ENCODE results near the gene NR5A1.

DNA sequence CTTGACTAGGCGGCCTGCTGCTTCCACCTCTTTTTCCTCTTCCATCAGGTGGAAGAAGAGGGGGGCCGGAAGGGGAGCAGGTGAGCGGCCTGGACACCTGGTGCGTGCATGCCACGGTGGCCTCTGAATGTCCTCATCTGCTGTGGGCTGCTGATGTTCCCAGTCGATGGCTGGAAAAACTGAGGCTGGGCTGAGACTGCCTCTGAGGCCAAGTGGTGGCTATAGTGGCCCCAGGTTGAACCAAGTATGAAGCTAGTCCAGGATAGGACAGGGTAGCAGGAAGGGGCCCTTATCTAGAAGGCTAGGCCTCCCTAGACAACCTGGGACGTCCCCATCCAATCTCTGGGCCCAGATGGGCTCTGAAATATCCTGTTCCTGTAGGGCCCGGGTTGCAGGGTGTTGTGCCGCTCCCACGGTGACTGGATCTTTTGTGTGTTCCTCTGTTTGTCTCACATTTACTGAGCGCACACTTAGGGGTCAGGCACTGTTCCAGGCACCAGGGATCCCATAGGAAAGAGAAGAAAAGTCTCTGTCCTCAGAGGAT is 753 bp upstream of the NR5A1 start:
- TF ChIP-seq, protein P1, sequence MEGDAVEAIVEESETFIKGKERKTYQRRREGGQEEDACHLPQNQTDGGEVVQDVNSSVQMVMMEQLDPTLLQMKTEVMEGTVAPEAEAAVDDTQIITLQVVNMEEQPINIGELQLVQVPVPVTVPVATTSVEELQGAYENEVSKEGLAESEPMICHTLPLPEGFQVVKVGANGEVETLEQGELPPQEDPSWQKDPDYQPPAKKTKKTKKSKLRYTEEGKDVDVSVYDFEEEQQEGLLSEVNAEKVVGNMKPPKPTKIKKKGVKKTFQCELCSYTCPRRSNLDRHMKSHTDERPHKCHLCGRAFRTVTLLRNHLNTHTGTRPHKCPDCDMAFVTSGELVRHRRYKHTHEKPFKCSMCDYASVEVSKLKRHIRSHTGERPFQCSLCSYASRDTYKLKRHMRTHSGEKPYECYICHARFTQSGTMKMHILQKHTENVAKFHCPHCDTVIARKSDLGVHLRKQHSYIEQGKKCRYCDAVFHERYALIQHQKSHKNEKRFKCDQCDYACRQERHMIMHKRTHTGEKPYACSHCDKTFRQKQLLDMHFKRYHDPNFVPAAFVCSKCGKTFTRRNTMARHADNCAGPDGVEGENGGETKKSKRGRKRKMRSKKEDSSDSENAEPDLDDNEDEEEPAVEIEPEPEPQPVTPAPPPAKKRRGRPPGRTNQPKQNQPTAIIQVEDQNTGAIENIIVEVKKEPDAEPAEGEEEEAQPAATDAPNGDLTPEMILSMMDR (IDR thresholded peaks at IDR 0.05): no peak
- TF ChIP-seq POLR2A (IDR thresholded peaks at IDR 0.05): no peak

Measured in heart left ventricle (tissue), 13 donors.